Measurements from ENCODE around the gene INPP5A.

DNA sequence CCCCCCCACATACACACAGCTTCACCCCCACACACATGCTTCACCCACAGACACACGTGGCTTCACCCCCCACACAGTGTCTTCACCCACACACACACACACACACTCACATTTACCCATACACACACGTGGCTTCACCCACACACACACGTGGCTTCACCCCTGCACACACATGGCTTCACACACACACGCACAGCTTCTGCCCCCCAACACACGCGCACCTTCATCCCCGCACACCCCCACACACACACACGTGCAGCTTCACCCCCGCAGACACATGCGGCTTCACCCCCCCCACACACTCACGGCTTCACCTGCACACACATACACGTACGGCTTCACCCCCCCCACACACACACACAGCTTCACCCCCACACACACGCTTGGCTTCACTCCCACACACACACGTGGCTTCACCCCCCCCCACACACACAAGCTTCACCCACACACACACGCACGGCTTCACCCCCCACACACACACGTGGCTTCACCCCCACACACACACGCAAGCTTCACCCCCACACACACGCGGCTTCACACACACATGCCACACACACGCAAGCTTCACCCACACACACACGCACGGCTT lies 165.9 kb downstream of the INPP5A start:
- TF ChIP-seq, protein P1, sequence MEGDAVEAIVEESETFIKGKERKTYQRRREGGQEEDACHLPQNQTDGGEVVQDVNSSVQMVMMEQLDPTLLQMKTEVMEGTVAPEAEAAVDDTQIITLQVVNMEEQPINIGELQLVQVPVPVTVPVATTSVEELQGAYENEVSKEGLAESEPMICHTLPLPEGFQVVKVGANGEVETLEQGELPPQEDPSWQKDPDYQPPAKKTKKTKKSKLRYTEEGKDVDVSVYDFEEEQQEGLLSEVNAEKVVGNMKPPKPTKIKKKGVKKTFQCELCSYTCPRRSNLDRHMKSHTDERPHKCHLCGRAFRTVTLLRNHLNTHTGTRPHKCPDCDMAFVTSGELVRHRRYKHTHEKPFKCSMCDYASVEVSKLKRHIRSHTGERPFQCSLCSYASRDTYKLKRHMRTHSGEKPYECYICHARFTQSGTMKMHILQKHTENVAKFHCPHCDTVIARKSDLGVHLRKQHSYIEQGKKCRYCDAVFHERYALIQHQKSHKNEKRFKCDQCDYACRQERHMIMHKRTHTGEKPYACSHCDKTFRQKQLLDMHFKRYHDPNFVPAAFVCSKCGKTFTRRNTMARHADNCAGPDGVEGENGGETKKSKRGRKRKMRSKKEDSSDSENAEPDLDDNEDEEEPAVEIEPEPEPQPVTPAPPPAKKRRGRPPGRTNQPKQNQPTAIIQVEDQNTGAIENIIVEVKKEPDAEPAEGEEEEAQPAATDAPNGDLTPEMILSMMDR (IDR thresholded peaks at IDR 0.05) = no peak
- TF ChIP-seq EZH2 (IDR thresholded peaks at IDR 0.05) (no peak), EZH2phosphoT487 (IDR thresholded peaks at IDR 0.05) (no peak)
